ENCODE data around the gene PAK5. TPM values are rescaled to one million over a fixed set of nuclear protein-coding genes. Genes with fewer than 3 reads are reported as not detected.

PAK5 gene
- total RNA-seq, 1 donor from 2014 or later = 1.6 TPM

DNA sequence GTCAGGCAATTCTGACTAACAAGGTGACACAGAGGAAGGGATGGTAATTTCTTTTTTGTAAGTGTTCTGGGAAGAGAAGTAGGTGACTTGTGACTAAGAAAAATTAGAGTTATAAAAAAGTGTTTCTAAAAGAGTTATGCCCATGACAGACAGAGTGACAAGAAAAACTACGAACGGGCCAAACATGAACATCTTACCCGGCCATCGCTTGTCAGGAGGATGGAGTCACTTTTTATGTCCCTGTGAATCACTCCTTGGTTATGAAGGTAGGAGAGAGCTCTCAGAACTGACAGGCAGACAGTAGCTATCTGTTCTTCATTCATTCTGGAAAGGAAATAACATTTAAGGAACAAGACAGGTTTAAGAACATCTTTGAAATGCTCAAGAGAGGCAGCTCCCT is 281.5 kb downstream of the PAK5 start:
- no peak overlapping the region for H3K27ac Mint-ChIP-seq
- no peak overlapping the region for H3K9ac ChIP-seq
- H3K4me3 ChIP-seq = no peak overlapping the region
- H3K79me2 ChIP-seq (ENCODE audit: low read depth) = no peaks in the 10 kb centered on the region
- H3K27me3 ChIP-seq = no peaks in the 10 kb centered on the region
- no peak overlapping the region for H2AFZ ChIP-seq (replicated peaks)
- H3K9me3 Mint-ChIP-seq = no peaks in the 10 kb centered on the region
- TF ChIP-seq CTCF (IDR thresholded peaks at IDR 0.05) = no peak
- TF ChIP-seq EZH2 (IDR thresholded peaks at IDR 0.05) = no peak
- TF ChIP-seq EZH2phosphoT487 (IDR thresholded peaks at IDR 0.05) = no peak
- H3K27me3 Mint-ChIP-seq (ENCODE audit: insufficient read depth, low read depth) = peaks cover 3% of the 10 kb centered on the region
- no peaks in the 10 kb centered on the region for H4K20me1 ChIP-seq (ENCODE audit: low read depth)
- H3K27ac ChIP-seq = no peak overlapping the region
- DNase-seq (ENCODE audit: low spot score) = no peak
- no peaks in the 10 kb centered on the region for H3K36me3 Mint-ChIP-seq
- H3F3A ChIP-seq (ENCODE audit: low read depth) = no peaks in the 10 kb centered on the region
- no peak overlapping the region for H3K4me3 Mint-ChIP-seq
- no peak overlapping the region for H3K4me2 ChIP-seq
- H3K36me3 ChIP-seq = no peaks in the 10 kb centered on the region
- H3K4me1 ChIP-seq = peaks cover 4% of the 10 kb centered on the region
- H3K9me3 ChIP-seq (ENCODE audit: low read depth) = no peaks in the 10 kb centered on the region
- H3K4me1 Mint-ChIP-seq = no peaks in the 10 kb centered on the region

DNA sequence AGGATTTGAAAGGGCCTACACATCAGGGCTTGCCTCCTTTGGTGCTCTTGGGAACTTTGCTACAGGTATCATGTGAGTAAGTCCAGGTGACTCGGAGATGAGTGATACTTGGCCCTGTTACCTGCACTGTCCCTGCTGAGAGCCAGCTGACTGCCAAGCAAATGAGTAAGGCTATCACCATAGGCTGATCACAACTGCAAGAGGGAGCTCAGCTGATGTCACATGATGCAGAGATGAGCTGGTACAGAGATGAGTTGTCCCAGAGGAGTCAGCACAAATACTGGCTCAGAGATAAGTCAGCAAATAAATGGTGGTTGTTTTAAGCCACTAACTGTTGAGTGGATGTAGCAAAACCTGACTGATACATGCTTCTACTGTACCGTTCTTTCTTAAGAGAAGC is 283.1 kb downstream of the PAK5 start:
- no peak overlapping the region for H2AFZ ChIP-seq (replicated peaks)
- no peaks in the 10 kb centered on the region for H3K36me3 ChIP-seq
- H4K20me1 ChIP-seq (ENCODE audit: low read depth) = no peaks in the 10 kb centered on the region
- H3K4me1 Mint-ChIP-seq = peaks cover 2% of the 10 kb centered on the region
- no peak overlapping the region for H3K4me2 ChIP-seq
- H3K79me2 ChIP-seq (ENCODE audit: low read depth) = no peaks in the 10 kb centered on the region
- no peaks in the 10 kb centered on the region for H3K36me3 Mint-ChIP-seq
- H3K9me3 ChIP-seq (ENCODE audit: low read depth) = no peaks in the 10 kb centered on the region
- TF ChIP-seq EZH2phosphoT487 (IDR thresholded peaks at IDR 0.05) (no peak), EZH2 (IDR thresholded peaks at IDR 0.05) (no peak), CTCF (IDR thresholded peaks at IDR 0.05) (no peak)
- no peaks in the 10 kb centered on the region for H3K27me3 ChIP-seq
- H3K27ac Mint-ChIP-seq = no peak overlapping the region
- no peaks in the 10 kb centered on the region for H3K9me3 Mint-ChIP-seq
- H3K9ac ChIP-seq = no peak overlapping the region
- peaks cover 3% of the 10 kb centered on the region for H3K27me3 Mint-ChIP-seq (ENCODE audit: insufficient read depth, low read depth)
- H3K27ac ChIP-seq = no peak overlapping the region
- H3K4me3 ChIP-seq = no peak overlapping the region
- peaks cover 4% of the 10 kb centered on the region for H3K4me1 ChIP-seq
- H3K4me3 Mint-ChIP-seq = no peak overlapping the region
- no peaks in the 10 kb centered on the region for H3F3A ChIP-seq (ENCODE audit: low read depth)
- DNase-seq (ENCODE audit: low spot score) = no peak

DNA sequence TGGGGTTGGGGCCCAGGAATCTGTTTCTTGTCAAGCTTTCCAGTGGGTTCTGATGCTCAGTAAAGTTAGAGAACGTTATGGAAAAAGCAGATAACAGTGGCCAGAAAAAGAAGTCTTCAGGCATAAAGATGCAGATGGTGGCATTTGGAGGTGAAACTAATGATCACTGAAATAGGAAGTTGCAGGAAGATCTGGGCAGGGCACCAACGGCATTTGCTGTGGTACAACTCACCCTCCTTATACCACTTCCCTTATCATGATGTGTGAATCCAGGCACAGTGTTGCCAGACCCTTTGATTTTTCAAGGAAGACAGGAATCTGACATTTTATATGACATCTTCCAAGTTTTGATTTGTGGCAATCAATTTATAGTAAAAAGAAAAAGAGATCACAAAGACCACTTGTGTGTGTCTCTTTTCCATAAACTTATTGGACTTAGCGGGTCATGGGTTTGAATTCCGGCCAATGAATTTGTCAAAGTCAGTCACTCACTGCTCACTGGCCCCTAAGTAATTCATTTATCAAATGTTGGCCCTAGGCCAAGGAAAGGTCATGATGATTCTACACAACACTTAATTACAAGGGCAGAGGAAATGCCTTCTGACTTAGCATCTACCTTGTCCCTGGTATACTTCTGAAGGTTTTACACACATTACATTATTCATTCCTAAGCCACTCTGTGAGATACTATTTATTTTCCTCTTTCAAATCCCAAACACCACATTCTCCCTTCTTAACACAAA is 286.9 kb downstream of the PAK5 start:
- H3F3A ChIP-seq (ENCODE audit: low read depth) = no peaks in the 10 kb centered on the region
- H3K4me2 ChIP-seq = no peak overlapping the region
- H3K4me1 Mint-ChIP-seq = peaks cover 2% of the 10 kb centered on the region
- H3K36me3 Mint-ChIP-seq = no peaks in the 10 kb centered on the region
- TF ChIP-seq CTCF (IDR thresholded peaks at IDR 0.05) (no peak), EZH2 (IDR thresholded peaks at IDR 0.05) (no peak), EZH2phosphoT487 (IDR thresholded peaks at IDR 0.05) (no peak)
- H3K4me3 Mint-ChIP-seq = no peak overlapping the region
- no peak overlapping the region for H2AFZ ChIP-seq (replicated peaks)
- H3K9me3 ChIP-seq (ENCODE audit: low read depth) = no peaks in the 10 kb centered on the region
- no peaks in the 10 kb centered on the region for H3K9me3 Mint-ChIP-seq
- H3K27me3 ChIP-seq = no peaks in the 10 kb centered on the region
- H3K9ac ChIP-seq = no peak overlapping the region
- H3K36me3 ChIP-seq = no peaks in the 10 kb centered on the region
- no peak overlapping the region for H3K27ac ChIP-seq
- peaks cover 7% of the 10 kb centered on the region for H3K4me1 ChIP-seq
- no peak overlapping the region for H3K4me3 ChIP-seq
- no peaks in the 10 kb centered on the region for H4K20me1 ChIP-seq (ENCODE audit: low read depth)
- no peak for DNase-seq (ENCODE audit: low spot score)
- no peak overlapping the region for H3K27ac Mint-ChIP-seq
- H3K79me2 ChIP-seq (ENCODE audit: low read depth) = no peaks in the 10 kb centered on the region
- peaks cover 4% of the 10 kb centered on the region for H3K27me3 Mint-ChIP-seq (ENCODE audit: insufficient read depth, low read depth)
